Measurements from ENCODE around the gene FMN2. TPM values are rescaled to one million over a fixed set of nuclear protein-coding genes. Genes with fewer than 3 reads are reported as not detected.
"Not testable (repeated sequence)": the region's sequence is repeated elsewhere in the genome, so short reads cannot be mapped to it uniquely, and the experiment has no call there.

FMN2 gene
- total RNA-seq, 2 experiments from 2014 or later: not detected

DNA sequence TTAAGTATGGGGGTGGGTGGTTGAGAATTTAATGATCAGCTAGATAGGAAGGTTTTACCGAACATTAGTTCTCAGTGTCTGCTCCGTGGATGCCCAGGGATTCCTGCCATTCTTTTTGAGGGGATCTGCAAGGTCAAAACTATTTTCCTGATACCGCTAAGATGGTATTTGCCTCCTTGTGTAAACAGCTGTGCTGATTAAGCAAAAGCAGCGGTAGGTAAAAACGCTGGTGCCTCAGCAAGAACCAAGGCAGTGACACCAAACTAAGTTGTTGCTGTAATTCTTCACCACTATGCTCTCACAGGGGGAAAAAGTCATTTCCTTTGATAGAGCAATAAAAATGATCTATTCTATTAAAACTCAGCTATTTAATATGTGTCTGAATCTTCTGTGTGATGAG lies 229.0 kb downstream of the FMN2 start:
- CTCF ChIA-PET: interaction anchor here (1.6 kb wide), 1 partner anchor 18 kb away, joined by 5 read pairs; no protein-coding TSS in a partner anchor
- Mint-ChIP-seq H3K9me3 (peaks cover 4% of the 10 kb centered on the region), H3K27me3 (no peaks in the 10 kb centered on the region), H3K36me3 (ENCODE audit: low read depth) (no peaks in the 10 kb centered on the region), H3K4me3 (no peak overlapping the region), H3K4me1 (ENCODE audit: low read depth) (no peaks in the 10 kb centered on the region), H3K27ac (no peak overlapping the region)
- H3K36me3 ChIP-seq (ENCODE audit: insufficient read depth, low read length): no peaks in the 10 kb centered on the region
- peaks cover 0 to 8% of the 10 kb centered on the region in 2 experiments for H3K9me3 ChIP-seq (ENCODE audit: control insufficient read depth in 1 of 2, insufficient read depth in 1 of 2, low read length in 2 of 2)
- H3K27me3 ChIP-seq (ENCODE audit: control insufficient read depth in 1 of 2, insufficient read depth in 2 of 2, low read length in 2 of 2): no peaks in the 10 kb centered on the region
- intact Hi-C loops (cut with DNase I, micrococcal nuclease): no loop called here
- no peak for ATAC-seq (ENCODE audit: poor library complexity)
- no peaks in the 10 kb centered on the region for H3K4me1 ChIP-seq (ENCODE audit: insufficient read depth, low read length)
- TF ChIP-seq, protein P1, sequence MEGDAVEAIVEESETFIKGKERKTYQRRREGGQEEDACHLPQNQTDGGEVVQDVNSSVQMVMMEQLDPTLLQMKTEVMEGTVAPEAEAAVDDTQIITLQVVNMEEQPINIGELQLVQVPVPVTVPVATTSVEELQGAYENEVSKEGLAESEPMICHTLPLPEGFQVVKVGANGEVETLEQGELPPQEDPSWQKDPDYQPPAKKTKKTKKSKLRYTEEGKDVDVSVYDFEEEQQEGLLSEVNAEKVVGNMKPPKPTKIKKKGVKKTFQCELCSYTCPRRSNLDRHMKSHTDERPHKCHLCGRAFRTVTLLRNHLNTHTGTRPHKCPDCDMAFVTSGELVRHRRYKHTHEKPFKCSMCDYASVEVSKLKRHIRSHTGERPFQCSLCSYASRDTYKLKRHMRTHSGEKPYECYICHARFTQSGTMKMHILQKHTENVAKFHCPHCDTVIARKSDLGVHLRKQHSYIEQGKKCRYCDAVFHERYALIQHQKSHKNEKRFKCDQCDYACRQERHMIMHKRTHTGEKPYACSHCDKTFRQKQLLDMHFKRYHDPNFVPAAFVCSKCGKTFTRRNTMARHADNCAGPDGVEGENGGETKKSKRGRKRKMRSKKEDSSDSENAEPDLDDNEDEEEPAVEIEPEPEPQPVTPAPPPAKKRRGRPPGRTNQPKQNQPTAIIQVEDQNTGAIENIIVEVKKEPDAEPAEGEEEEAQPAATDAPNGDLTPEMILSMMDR (IDR thresholded peaks at IDR 0.05): no peak
- H3K4me3 ChIP-seq (ENCODE audit: low read length): no peak overlapping the region
- DNase-seq: no peak
- POLR2A ChIA-PET: no interaction called here
- no peak overlapping the region for H3K27ac ChIP-seq (ENCODE audit: low read depth in 1 of 2, low read length in 2 of 2)

DNA sequence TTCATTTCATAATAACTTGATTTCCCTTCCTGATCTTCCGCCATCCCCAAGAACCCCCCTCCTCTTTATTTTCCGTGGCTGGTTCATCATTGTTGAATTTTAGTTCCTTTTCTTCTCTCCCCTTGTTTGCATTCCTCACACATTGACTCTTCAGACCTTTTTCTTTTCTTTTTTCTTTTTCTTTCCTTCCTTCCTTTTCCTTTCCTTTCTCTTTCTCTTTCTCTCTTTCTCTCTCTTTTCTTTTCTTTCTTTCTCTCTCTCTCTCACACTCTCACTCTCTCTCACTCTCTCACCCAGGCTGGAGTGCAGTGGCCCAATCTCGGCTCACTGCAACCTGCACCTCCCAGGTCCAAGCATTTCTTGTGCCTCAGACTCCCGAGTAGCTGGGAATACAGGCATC lies 231.3 kb downstream of the FMN2 start:
- no peak overlapping the region for H3K4me3 ChIP-seq (ENCODE audit: low read length)
- H3K4me1 ChIP-seq (ENCODE audit: insufficient read depth, low read length): no peaks in the 10 kb centered on the region
- TF ChIP-seq, protein P1 (IDR thresholded peaks at IDR 0.05): peak; percentile 8
- H3K27me3 Mint-ChIP-seq: no peaks in the 10 kb centered on the region
- H3K36me3 ChIP-seq (ENCODE audit: insufficient read depth, low read length): no peaks in the 10 kb centered on the region
- DNase-seq (no peak), ATAC-seq (ENCODE audit: poor library complexity) (no peak)
- intact Hi-C loops (cut with DNase I, micrococcal nuclease): no loop called here
- H3K36me3 Mint-ChIP-seq (ENCODE audit: low read depth): no peaks in the 10 kb centered on the region
- H3K4me3 Mint-ChIP-seq: no peak overlapping the region
- ChIA-PET CTCF (no interaction called here), POLR2A (no interaction called here)
- H3K9me3 ChIP-seq (ENCODE audit: control insufficient read depth in 1 of 2, insufficient read depth in 1 of 2, low read length in 2 of 2): peaks cover 0 to 3% of the 10 kb centered on the region in 2 experiments
- H3K27me3 ChIP-seq (ENCODE audit: control insufficient read depth in 1 of 2, insufficient read depth in 2 of 2, low read length in 2 of 2): no peaks in the 10 kb centered on the region
- no peak overlapping the region for H3K27ac Mint-ChIP-seq
- H3K9me3 Mint-ChIP-seq: no peaks in the 10 kb centered on the region
- H3K27ac ChIP-seq (ENCODE audit: low read depth in 1 of 2, low read length in 2 of 2): no peak overlapping the region
- no peaks in the 10 kb centered on the region for H3K4me1 Mint-ChIP-seq (ENCODE audit: low read depth)

DNA sequence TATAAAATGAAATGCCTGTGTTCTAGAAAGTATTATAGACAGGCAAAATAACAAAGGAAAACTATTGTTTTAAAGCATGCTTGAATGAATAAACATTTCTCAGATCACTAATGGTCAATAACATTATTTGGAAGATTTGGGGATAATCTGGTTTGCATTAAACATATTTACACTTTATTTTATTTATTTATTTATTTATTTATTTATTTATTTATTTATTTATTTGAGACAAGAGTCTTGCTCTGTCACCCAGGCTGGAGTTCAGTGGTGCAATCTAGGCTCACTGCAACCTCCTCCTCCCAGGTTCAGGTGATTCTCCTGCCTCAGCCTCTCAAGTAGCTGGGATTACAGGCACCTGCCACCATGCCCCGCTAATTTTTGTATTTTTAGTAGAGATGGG lies 236.7 kb downstream of the FMN2 start:
- CTCF ChIA-PET; H3K4me1 Mint-ChIP-seq (ENCODE audit: low read depth); POLR2A ChIA-PET; H3K27me3 Mint-ChIP-seq; H3K27ac Mint-ChIP-seq; H3K4me3 ChIP-seq (ENCODE audit: low read length); H3K4me3 Mint-ChIP-seq; H3K27me3 ChIP-seq (ENCODE audit: control insufficient read depth in 1 of 2, insufficient read depth in 2 of 2, low read length in 2 of 2); H3K9me3 ChIP-seq (ENCODE audit: control insufficient read depth in 1 of 2, insufficient read depth in 1 of 2, low read length in 2 of 2); H3K4me1 ChIP-seq (ENCODE audit: insufficient read depth, low read length); ATAC-seq (ENCODE audit: poor library complexity); H3K9me3 Mint-ChIP-seq; H3K36me3 Mint-ChIP-seq (ENCODE audit: low read depth); DNase-seq; H3K36me3 ChIP-seq (ENCODE audit: insufficient read depth, low read length); H3K27ac ChIP-seq (ENCODE audit: low read depth in 1 of 2, low read length in 2 of 2); intact Hi-C loops (cut with DNase I, micrococcal nuclease): not testable (repeated sequence)

DNA sequence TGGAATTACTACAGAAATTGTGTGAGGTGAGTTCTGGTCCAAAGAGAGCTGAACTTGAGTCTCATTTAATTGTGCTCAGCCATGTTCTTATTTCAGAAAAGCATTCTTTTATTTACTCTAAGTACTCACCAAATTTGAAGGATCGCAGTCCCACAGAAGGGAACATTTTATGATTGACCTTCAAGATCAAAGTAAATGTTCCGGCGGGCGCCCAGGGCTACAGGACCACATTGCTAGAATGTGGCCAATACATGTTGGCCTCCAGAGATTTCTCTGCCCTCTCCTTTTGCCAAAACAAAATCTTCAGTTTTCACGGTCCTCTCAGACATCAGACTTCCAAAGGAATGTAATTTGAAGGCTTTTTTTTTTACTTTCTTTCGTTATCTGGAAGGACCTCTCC lies 237.8 kb downstream of the FMN2 start:
- H3K27me3 ChIP-seq (ENCODE audit: control insufficient read depth in 1 of 2, insufficient read depth in 2 of 2, low read length in 2 of 2): no peaks in the 10 kb centered on the region
- TF ChIP-seq, protein P1 (IDR thresholded peaks at IDR 0.05): no peak
- H3K4me3 ChIP-seq (ENCODE audit: low read length): no peak overlapping the region
- ChIA-PET CTCF (no interaction called here), POLR2A (no interaction called here)
- H3K27ac ChIP-seq (ENCODE audit: low read depth in 1 of 2, low read length in 2 of 2): no peak overlapping the region
- H3K4me3 Mint-ChIP-seq: no peak overlapping the region
- DNase-seq: no peak
- H3K9me3 Mint-ChIP-seq: no peaks in the 10 kb centered on the region
- intact Hi-C loops (cut with DNase I, micrococcal nuclease): no loop called here
- H3K36me3 Mint-ChIP-seq (ENCODE audit: low read depth): no peaks in the 10 kb centered on the region
- H3K27me3 Mint-ChIP-seq: no peaks in the 10 kb centered on the region
- ATAC-seq (ENCODE audit: poor library complexity): no peak
- H3K4me1 Mint-ChIP-seq (ENCODE audit: low read depth): no peaks in the 10 kb centered on the region
- H3K36me3 ChIP-seq (ENCODE audit: insufficient read depth, low read length): no peaks in the 10 kb centered on the region
- H3K27ac Mint-ChIP-seq: no peak overlapping the region
- no peaks in the 10 kb centered on the region for H3K4me1 ChIP-seq (ENCODE audit: insufficient read depth, low read length)
- no peaks in the 10 kb centered on the region for H3K9me3 ChIP-seq (ENCODE audit: control insufficient read depth in 1 of 2, insufficient read depth in 1 of 2, low read length in 2 of 2)
